Measurements from ENCODE around the gene MYL9. TPM values are rescaled to one million over a fixed set of nuclear protein-coding genes. Genes with fewer than 3 reads are reported as not detected.

MYL9 gene
- total RNA-seq, 1 donor from 2014 or later = 246 TPM

- Histone ChIP-seq H3K4me1 (no peaks in the 10 kb centered on the region), H3K36me3 (peaks cover 0 to 5% of the 10 kb centered on the region in 2 donors), H3K27me3 (no peaks in the 10 kb centered on the region), H3K4me3 (no peak overlapping the region), H3K27ac (no peak overlapping the region), H3K9me3 (no peaks in the 10 kb centered on the region)
- TF ChIP-seq CTCF (IDR thresholded peaks at IDR 0.05) (no peak), POLR2AphosphoS5 (IDR thresholded peaks at IDR 0.05; ENCODE audit: insufficient read depth in 1 of 2, low read depth in 1 of 2) (no peak), POLR2A (IDR thresholded peaks at IDR 0.05) (no peak)
- intact Hi-C loops (cut with DNase I) = loop anchor here (5.0 kb wide), 1 partner anchor 34 kb away; no protein-coding TSS in a partner anchor
- no peak for DNase-seq (ENCODE audit: extremely low spot score in 2 of 2)
Observed at GRCh38 chr20:36591281-36591680, 50.0 kb downstream of the MYL9 start.

GRCh38 chr20:36591854-36592641, 50.7 kb downstream of the MYL9 start:
- Histone ChIP-seq H3K27me3 (no peaks in the 10 kb centered on the region), H3K4me3 (no peak overlapping the region), H3K36me3 (peaks cover 0 to 5% of the 10 kb centered on the region in 2 donors), H3K27ac (no peak overlapping the region), H3K4me1 (no peaks in the 10 kb centered on the region), H3K9me3 (no peaks in the 10 kb centered on the region)
- intact Hi-C loops (cut with DNase I) = loop anchor here (5.0 kb wide), 1 partner anchor 35 kb away; no protein-coding TSS in a partner anchor
- no peak for DNase-seq (ENCODE audit: extremely low spot score in 2 of 2)
- no peak for TF ChIP-seq POLR2AphosphoS5 (IDR thresholded peaks at IDR 0.05; ENCODE audit: insufficient read depth in 1 of 2, low read depth in 1 of 2)
- TF ChIP-seq CTCF (IDR thresholded peaks at IDR 0.05) = peak; percentile 15 to 31 (median 27)
- no peak for TF ChIP-seq POLR2A (IDR thresholded peaks at IDR 0.05)

DNA sequence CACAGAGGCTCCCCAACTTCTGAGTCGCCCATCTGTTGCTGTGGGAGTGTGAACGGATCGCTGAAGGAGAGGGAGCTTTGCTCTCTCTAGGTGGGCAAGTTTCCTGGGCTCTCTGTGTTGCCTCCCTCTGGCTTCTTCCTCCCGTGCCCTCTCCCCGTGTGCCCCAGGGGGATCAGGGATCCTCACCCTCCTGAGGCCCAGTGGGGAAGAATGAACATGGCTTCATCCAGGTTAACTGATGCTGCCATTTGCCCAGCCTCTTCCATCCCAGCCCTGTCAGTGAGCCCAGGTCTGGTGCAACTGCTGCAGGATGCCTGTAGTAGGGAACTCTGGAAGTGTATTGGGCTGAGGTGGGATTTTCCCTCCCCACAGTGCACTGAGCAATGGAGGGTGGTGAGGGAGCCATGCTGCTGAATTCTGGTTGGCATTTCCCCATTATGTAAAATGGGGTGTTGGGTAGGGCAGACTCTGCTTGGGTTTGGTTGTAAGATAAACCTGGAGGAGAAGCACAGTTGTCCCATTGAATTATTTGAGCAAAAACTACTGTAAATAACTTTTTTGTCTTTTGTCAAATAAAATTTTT, 52.1 kb downstream of the MYL9 start:
- DNase-seq (ENCODE audit: extremely low spot score in 2 of 2) = no peak
- Histone ChIP-seq H3K27ac (no peak overlapping the region), H3K27me3 (no peaks in the 10 kb centered on the region), H3K4me1 (no peaks in the 10 kb centered on the region), H3K4me3 (no peak overlapping the region), H3K9me3 (no peaks in the 10 kb centered on the region), H3K36me3 (peaks cover 0 to 5% of the 10 kb centered on the region in 2 donors)
- intact Hi-C loops (cut with DNase I) = loop anchor here (5.0 kb wide), 1 partner anchor 36 kb away; no protein-coding TSS in a partner anchor
- no peak for TF ChIP-seq CTCF (IDR thresholded peaks at IDR 0.05)

DNA sequence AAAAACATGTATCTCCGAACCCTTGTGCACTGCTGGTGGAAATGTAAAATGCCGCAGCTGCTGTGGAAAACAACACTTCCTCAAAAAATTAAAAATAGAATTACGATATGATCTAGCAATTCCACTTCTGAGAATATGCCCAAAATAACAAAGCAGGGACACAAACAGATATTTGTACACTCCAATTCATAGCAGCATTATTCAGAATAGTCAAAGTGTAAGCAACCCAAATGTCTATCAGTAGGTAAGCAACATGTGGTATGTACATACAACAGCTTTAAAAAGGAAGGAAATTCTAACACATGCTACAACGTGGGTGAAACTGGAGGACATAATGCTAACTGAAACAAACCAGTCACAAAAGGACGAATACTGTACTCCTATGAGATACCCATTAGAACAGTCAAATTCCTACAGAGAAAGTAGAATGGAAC, 58.6 kb downstream of the MYL9 start:
- Histone ChIP-seq H3K27me3 (no peaks in the 10 kb centered on the region), H3K27ac (no peak overlapping the region), H3K36me3 (no peaks in the 10 kb centered on the region), H3K4me1 (peaks cover 4% of the 10 kb centered on the region), H3K4me3 (no peak overlapping the region), H3K9me3 (no peaks in the 10 kb centered on the region)
- DNase-seq (ENCODE audit: extremely low spot score in 2 of 2) = no peak
- intact Hi-C loops (cut with DNase I) = no loop called here
- TF ChIP-seq POLR2A (IDR thresholded peaks at IDR 0.05) (no peak), POLR2AphosphoS5 (IDR thresholded peaks at IDR 0.05; ENCODE audit: insufficient read depth in 1 of 2, low read depth in 1 of 2) (no peak), CTCF (IDR thresholded peaks at IDR 0.05) (no peak)

Small RNA genes within 50 kb of the gene (small RNA-seq; reads per million reads assigned to genes)
- gene RF00017 = not detected

Other genes with a start within 250 kb of the MYL9 start
- 77.3 TPM for gene DLGAP4, start 235.2 kb upstream of the MYL9 start, total RNA-seq
- 9.3 TPM for gene TGIF2, start 32.1 kb downstream of the MYL9 start, total RNA-seq
- 64.3 TPM for gene RAB5IF, start 64.3 kb downstream of the MYL9 start, total RNA-seq
- gene SLA2, start 104.7 kb downstream of the MYL9 start, total RNA-seq = 3.7 TPM
- gene NDRG3, start 204.6 kb downstream of the MYL9 start, total RNA-seq = 21.1 TPM
- 4.7 TPM for gene DSN1, start 232.2 kb downstream of the MYL9 start, total RNA-seq

Measured in vagina (tissue), 2 donors.